H4 (cell line): ENCODE results near the gene MYH10. TPM values are rescaled to one million over a fixed set of nuclear protein-coding genes. Genes with fewer than 3 reads are reported as not detected.

Source experiments
- DNase-seq: peaks from one replicate; pipeline ENCODE4 v3.0.0-alpha.2; 2015; ENCODE audit warnings: low spot score
- total RNA-seq: library from RNA; depleted of rRNA; stranded (reverse); fragments of >200 nt; shearing (Covaris generic); gene quantifications from 2 replicates; pipeline ENCODE4 v1.2.3, GENCODE V29; 2014; rRNA removed

MYH10 gene
- total RNA-seq, 1 experiment from 2014 or later = 21.1 TPM

DNA sequence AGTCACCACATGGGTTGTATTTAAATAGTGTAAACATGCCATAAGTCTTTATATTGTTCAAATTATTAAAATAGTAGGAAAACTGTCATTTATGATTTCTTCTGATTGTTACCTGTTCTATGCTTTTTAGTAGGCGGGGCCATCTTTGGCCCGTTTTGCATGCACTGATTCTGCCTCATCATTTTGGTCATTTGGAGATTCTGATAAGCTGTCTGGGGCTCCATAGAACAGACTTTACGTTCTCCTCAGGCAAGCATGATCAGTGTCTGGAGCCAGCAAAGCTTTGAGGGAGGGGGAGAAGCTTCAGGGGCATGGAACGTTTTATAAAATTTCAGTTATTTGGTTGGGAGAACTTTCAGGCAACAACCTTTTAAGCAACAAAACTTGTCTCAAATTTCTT lies 186.0 kb downstream of the MYH10 start:
- no peak for DNase-seq

DNA sequence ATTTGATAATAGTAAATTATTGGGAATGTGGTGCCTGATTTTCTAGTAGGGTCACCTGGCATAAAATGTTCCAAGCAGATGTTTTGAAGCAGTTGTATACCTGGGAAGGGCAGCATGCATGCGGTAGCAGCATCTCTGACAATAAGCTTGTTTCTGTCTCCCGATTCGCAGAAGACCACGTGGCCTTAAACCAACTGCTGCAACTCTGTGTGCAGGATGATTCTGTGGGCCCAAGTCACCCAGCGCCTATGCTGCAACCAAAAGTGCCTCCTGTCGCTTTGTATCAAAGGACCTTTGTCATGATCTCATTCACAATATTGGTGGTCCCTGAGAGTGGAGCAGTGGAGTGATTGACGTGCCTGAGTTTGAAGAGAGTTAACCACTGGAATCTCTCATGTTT lies 186.8 kb downstream of the MYH10 start:
- no peak for DNase-seq

DNA sequence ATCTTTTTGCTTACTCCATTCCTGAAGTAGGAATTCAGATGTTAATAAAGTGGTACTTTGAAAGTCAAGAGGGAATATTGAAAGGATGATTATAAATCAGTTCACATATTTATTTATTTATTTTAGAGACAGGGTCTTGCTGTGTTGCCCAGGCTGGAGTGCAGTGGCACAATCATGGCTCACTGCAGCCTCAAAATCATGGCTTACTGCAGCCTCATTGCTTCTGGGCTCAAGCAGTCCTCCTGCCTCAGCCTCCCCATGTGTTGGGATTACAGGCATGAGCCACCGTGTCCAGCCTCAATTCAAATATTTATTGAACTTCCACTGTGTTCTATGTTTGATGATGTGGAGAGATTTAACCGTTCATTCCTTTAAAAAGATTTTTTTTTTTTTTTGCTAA lies 188.2 kb downstream of the MYH10 start:
- no peak for DNase-seq

- no peak for DNase-seq
These were observed 188.8 kb downstream of the MYH10 start for GRCh38 chr17:8441690-8442089.

DNA sequence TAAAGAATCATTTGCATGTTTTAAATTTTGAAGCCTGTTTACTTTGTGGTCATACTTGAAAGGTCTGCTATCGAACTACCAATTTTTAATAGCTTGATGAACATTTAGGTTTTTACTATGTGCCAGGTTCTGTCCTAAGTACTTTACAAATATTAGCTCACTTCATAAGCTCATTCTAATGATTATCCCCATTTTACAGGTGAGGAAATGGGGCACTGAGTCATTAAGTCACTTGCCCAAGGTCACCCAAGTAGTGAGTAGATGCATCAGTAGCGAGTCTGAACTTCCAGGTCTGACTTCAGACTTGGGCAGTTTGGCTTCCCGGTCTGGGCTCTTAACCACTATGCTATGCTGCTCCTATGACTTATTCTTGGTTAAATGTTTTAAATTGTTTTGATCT lies 190.8 kb downstream of the MYH10 start:
- DNase-seq = no peak

DNA sequence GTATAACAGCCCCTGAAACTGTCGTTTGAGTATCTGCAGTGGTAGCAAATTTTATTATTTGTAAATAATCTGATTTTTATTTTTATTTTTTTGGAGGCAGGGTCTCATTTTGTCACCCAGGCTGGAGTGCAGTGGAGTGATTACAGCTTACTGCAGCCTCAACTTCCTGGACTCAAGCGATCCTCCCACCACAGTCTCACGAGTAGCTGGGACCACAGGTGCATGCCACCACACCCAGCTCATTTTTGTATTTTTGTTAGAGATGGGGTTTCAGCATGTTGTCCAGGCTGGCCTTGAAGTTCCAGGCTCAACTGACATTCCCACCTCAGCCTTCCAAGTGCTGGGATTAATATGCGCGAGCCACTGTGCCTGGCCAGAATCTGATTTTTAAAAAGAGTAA lies 192.1 kb downstream of the MYH10 start:
- DNase-seq = no peak

GRCh38 chr17:8436844-8437171 lies 193.7 kb downstream of the MYH10 start:
- no peak for DNase-seq

DNA sequence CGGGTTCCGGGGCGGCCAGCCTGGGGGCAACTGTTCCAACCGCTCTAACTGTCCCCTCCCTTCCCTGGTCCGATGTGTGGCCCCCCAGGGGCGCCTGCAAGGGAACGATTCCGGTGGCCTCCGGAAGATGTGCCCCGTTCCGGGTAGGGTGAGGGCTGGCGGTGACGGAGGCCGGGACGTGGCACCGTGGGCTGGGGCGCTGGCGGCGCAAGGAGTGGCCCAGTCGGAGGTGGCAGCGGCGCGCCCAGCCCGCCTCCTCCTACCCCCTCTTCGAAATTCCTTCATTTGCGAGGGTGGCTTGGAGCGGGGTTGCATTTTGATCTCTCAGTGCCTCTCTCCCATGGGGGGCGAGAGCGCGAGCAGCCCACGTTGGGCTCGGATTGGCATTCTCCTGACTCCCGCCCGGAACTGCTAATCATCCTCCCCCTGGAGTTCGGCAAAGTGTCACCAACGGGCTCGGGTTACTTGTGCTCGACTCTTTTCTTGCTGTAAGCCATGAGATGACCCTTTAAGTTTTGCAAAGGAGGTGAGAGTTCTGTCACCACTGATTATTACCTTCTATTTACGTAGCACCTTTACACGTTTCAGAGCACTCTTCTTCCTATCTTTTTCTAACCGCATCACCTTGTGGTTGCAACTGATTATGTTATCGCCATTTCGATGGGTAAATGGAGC lies 194.2 kb downstream of the MYH10 start:
- no peak for DNase-seq

GRCh38 chr17:8435245-8436168 lies 195.0 kb downstream of the MYH10 start, which contains the start of gene NDEL1:
TSS of gene NDEL1 (plus strand) at chr17:8435884. CDS start at chr17:8444272, 8,388 bp downstream.
- DNase-seq = peak; percentile 92

GRCh38 chr17:8430966-8431365 lies 199.6 kb downstream of the MYH10 start:
- peak; percentile 73 for DNase-seq

- DNase-seq = no peak
These were observed 203.7 kb downstream of the MYH10 start for GRCh38 chr17:8426802-8427201.

DNA sequence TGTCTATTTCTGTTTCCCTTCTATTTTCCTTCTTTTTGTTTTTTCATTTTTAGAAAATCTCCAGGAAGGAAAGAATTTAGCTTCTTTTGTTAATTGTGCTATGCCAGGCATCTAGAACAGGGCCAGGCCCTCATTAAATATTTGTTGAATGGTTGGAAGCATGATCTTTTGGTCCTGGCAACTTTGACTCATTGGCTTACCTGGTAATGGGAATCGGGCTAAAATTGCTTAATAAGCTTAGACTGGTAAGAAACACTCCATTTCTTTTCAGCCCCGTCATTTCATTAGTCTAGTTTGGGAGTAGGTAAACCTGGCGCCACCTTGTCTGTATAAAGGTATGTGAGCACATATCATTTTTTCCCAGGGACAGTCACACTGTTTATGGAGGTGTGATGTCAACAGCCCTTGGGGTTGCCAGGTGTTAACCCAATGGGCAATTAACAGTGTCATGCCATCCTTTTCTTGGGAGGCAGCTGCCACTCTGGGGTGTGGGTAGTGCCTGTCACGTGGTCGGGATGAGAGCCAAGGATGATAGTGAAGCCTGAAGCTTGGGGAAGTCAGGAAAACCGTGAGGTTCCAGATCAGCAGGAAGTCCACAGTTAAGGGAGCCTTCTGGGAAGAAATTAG lies 204.3 kb downstream of the MYH10 start:
- DNase-seq = no peak

Other genes starting within 250 kb of the MYH10 start
- gene RPL26, start 247.5 kb downstream of the MYH10 start, total RNA-seq = 2,934 and 3,123 TPM in 2 replicates
- not detected in 2 replicates for gene RNF222, start 232.9 kb downstream of the MYH10 start, total RNA-seq
- gene NDEL1, start 194.8 kb downstream of the MYH10 start, total RNA-seq = 16.1 and 31.8 TPM in 2 replicates
- gene CCDC42, start 114.1 kb upstream of the MYH10 start, total RNA-seq = 0.19 TPM in 1 of 2 replicates, not detected in the other
- not detected in 2 replicates for gene SPDYE4, start 127.8 kb upstream of the MYH10 start, total RNA-seq
- not detected in 2 replicates for gene MFSD6L, start 168.6 kb upstream of the MYH10 start, total RNA-seq
- gene PIK3R6, start 236.9 kb upstream of the MYH10 start, total RNA-seq = not detected in 2 replicates